HG03103 (cell line): ENCODE measurements around the gene FN3K.
"Not testable (repeated sequence)": the region's sequence is repeated elsewhere in the genome, so short reads cannot be mapped to it uniquely, and the experiment has no call there.

Experiments
- ATAC-seq: cut with Tn5 transposase; IDR thresholded peaks from one replicate; pipeline ENCODE4 v1.9.1; 2021; ENCODE audit warnings: low read depth; ENCODE audit not compliant: unreplicated experiment

Gene FN3K

GRCh38 chr17:82769041-82769440 lies 33.6 kb downstream of the FN3K start:
- no peak for ATAC-seq

GRCh38 chr17:82772026-82772425 lies 36.6 kb downstream of the FN3K start:
- no peak for ATAC-seq

- not testable (repeated sequence) for ATAC-seq
These were observed 39.0 kb downstream of the FN3K start for GRCh38 chr17:82774456-82774855.

- no peak for ATAC-seq
These were observed 39.8 kb downstream of the FN3K start for GRCh38 chr17:82775001-82775823.

GRCh38 chr17:82776454-82776853 lies 41.0 kb downstream of the FN3K start:
- ATAC-seq: no peak

- not testable (repeated sequence) for ATAC-seq
These were observed 42.5 kb downstream of the FN3K start for GRCh38 chr17:82777778-82778375.

- no peak for ATAC-seq
These were observed 44.1 kb downstream of the FN3K start for GRCh38 chr17:82779541-82779940.

GRCh38 chr17:82780195-82780594 lies 44.8 kb downstream of the FN3K start:
- ATAC-seq: no peak

- ATAC-seq: no peak
These were observed 45.8 kb downstream of the FN3K start for GRCh38 chr17:82780971-82781893.

- ATAC-seq: no peak
These were observed 46.5 kb downstream of the FN3K start for GRCh38 chr17:82781894-82782274.

GRCh38 chr17:82782657-82783207 lies 47.3 kb downstream of the FN3K start:
- ATAC-seq: no peak

GRCh38 chr17:82783498-82783897 lies 48.1 kb downstream of the FN3K start:
- ATAC-seq: no peak

GRCh38 chr17:82785581-82785980 lies 50.2 kb downstream of the FN3K start:
- ATAC-seq: not testable (repeated sequence)

GRCh38 chr17:82786427-82786826 lies 51.0 kb downstream of the FN3K start:
- ATAC-seq: no peak

GRCh38 chr17:82787081-82787848 lies 51.9 kb downstream of the FN3K start:
- ATAC-seq: no peak

- ATAC-seq: no peak
These were observed 53.0 kb downstream of the FN3K start for GRCh38 chr17:82788206-82789001.

- ATAC-seq: no peak
These were observed 53.7 kb downstream of the FN3K start for GRCh38 chr17:82789051-82789592.

- ATAC-seq: no peak
These were observed 54.4 kb downstream of the FN3K start for GRCh38 chr17:82789806-82790205.

- no peak for ATAC-seq
These were observed 55.0 kb downstream of the FN3K start for GRCh38 chr17:82790391-82790790.
